NOMO-1 (cell line): ENCODE data around the gene MINAR1.

ENCODE experiments used
- DNase-seq, 2 experiments: peaks; one replicate each; lab custom pipeline; 2025; ENCODE audit not compliant: unreplicated experiment in 2 of 2; lab: John Stamatoyannopoulos, UW

MINAR1 gene

DNA sequence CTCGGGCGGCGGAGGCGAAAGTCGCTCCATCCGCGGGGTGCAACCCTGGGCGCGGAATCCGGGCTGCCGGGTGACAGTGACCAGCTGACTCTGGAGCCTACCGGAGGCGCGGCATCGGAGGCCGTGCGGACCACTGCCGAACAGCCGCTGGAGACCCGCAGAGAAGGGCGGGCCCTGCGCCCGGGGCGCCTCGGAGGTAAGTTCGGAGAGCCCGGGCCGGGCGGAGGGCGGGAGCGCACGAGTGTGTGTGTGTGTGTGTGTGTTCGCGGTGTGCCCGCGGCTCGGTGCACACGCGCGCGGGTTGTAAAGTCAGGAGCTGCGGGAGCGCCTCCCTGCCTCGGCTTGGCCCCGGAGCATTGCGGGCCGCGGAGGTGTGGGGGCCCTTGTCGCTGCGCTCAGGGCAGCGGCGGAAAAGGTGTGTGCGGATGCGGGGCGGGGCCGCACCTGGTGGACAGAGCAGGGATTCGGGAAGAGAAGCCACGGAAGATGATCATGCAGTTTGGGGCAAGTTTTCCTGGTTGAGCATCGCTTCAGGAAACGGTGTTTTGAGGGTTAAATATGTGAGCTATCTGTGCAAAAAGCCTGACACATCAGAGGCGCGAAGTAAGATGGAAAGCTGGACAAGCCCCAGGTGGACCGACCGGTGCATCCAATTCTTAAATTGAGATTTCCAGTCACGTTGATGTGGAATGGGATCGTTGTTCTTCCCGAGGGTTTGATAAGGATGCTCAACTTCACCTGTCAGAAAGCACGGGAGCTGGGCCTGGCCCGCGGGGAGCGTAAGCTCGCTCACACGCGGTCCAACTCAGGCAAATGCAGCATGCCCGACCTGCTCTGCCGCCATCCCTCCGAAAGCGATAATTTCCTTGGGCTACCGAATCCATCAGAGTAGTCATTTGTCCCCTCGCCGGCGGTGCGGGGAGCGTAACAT is 474 bp downstream of the MINAR1 start:
- no peak for DNase-seq

DNA sequence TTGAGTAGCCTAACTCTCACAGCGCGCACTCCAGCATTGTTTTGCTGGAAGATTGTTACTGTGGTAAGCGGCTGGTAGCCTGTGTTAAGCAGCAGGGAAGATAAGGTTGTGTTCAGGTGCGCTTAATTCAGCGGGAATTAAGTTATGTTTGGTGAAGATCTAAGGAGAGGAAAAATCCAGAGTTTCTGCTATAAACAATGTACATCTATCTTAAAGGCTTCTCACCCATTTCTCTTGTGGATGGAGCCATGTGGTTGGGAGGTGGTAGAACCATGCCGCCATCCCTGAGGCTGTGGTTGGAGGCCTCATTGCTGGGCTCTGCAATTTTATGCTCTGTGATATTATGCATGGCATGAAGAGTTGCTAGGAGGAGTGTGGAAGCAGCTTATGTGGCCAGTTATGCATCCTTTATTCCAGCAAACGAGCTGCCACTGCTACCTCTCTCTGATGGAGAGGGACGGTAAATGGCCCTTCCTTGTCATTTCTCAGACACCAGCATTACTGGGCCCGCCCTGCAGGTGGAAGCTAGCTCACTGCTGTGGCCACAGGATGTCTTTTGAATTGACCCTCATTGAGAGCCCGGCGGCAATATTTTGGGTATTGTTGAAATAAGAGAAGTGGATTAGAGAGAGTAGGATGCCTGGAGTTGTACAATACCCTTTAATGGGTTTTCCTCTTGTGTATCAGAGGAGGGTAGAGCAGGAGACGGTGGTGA is 1.3 kb downstream of the MINAR1 start:
- DNase-seq = no peak

GRCh38 chr15:79434361-79434760 is 2.2 kb downstream of the MINAR1 start:
- no peak for DNase-seq

DNA sequence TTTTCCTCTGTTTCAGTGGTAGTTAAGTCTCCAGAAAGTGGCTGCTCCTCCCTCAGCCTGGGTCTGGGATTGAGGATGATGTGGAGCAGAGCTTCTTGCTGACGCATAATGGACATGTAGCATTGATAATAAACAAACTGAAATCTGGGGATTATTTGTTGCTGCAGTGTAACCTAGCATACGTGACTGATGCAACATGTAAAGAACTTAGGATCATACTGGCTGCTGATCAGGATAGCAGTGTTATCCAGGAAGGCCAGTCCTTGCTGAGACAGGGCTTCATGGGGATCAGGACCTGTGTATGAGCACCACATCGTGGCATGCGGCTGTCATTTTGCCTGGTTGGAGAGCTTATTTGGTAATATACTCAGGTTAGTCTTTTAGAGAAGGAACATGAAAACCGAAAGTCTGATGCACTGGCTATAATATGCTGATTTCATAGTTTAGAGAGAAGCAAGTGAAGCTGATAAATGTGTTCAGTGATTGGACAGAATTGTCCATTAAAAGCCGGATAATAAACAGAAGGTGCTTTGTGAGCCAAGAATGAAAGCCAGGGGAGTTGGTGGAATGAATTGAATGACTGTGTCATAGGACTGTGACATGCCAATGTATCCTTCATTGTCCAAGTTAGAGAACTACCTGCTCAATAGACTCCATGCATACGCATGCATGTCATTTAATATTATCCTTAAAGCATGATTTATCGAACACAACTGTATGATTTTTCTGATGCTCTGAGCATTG is 4.1 kb downstream of the MINAR1 start:
- no peak for DNase-seq

DNA sequence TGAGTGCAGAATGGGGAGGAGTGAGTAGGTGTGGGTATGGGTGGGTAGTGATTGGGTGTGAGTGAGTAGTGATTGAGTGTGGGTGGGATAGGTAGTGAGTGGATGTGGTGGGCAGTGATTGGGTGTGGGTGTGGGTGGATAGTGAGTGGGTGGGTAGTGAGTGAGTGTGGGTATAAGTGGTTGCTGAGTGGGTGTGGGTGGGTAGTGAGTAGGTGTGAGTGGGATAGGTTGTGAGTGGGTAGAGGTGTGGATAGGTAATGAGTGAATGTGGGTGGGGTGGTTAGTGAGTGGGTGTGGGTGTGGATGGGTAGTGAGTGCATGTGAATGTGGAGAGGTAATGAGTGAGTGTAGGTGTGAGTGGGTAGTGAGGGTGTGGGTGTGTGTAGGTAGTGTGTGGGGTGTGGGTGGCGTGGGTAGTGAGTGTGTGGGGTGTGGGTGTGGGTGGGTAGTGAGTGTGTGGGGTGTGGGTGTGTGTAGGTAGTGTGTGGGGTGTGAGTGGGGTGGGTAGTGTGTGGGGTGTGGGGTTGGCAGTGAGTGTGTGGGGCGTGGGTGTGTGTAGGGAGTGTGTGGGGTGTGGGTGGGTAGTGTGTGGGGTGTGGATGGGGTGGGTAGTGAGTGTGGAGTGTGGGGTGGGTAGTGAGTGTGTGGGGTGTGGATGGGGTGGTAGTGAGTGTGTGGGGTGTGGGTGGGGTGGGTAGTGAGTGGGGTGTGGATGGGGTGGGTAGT is 5.3 kb downstream of the MINAR1 start:
- no peak for DNase-seq

- DNase-seq = no peak
These were observed 7.1 kb downstream of the MINAR1 start for GRCh38 chr15:79439236-79439635.

- DNase-seq = no peak
These were observed 8.3 kb downstream of the MINAR1 start for GRCh38 chr15:79440355-79440908.

- no peak for DNase-seq
These were observed 10.8 kb downstream of the MINAR1 start for GRCh38 chr15:79442911-79443310.

DNA sequence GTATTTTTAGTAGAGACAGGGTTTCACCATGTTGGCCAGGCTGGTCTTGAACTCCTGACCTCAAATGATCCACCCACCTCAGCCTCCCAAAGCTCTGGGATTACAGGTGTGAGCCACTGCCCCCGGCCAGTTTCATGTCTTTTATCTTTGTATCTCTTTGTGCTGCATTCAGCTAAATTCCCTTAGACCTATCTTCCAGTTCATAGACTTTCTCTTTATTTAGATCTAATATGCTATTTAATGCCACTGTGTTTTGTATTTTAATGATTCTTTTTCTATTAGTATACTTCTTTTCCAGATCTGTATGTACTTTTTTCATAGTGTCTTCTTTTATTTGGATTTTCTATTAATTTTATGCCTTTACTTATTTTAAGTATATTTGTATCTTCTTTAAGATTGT is 14.9 kb downstream of the MINAR1 start:
- no peak for DNase-seq

DNA sequence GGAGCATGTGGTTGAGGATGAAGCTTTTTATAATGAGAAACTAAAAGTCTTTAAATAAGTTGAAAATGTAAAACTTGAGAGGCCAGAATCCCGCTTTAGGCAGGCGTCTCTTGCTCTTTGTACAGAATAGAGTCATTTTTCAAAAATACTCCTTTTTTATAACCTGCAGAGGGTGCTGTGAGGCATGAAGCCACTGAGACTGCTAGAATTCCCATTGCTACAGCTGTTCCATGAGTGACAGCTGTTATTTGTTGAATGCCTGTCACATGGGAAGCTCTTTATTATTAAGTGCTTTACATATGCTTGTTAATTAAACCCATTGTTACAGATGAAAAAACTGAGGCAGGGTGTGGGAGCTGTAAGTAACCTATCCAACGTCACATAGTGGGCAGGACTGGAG is 18.5 kb downstream of the MINAR1 start:
- no peak for DNase-seq

DNA sequence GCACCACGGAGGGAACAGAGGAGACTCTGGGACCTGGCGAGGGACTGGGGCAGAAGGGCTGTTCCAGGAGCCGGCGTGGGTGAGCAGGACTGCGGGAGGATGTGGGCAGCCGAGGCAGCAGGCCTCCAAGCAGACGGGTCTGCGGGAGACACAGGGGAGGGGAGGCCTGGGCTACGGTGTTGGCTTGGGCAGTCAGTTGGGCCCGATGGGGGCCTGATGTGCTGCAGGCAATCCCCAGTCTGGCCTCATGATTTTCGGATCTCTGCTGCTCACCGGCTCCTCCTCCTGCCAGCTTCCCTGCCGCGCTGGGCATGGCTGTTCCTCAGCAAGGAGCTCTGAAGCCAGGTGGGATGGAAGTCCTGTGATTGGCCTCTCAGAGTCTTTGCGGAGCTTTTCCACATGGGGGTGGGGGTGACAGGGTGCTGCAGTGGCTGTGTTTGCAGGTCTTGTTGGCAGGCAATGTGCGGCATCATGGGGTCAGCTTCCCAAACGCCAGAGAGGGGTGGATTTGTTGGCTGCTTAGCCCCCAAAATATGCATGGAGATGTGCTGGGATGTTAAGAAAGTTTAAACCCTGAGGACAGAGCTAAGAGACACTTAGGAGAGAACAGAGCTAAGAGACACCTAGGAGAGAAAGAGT is 19.3 kb downstream of the MINAR1 start:
- no peak for DNase-seq

- no peak for DNase-seq
These were observed 20.3 kb downstream of the MINAR1 start for GRCh38 chr15:79452244-79453051.

DNA sequence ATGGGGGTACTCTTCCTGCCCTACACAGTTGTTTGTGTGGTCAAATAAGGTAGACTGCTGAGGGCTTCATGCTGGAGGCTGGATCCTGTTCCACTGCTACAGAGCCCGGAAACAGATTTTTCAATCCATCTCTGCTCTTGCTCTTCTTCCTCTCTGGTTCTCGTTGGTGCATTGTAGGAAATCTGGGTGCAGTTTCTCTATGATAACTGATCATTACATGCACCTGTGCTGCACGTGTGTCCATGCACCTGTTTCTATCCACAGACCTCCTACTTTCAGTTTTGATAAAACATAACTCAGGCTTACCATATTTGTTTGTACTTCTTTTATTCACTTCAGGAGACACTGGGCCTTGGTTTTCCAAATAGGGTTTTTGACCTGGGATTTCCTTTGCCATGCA is 21.3 kb downstream of the MINAR1 start:
- DNase-seq = no peak

DNA sequence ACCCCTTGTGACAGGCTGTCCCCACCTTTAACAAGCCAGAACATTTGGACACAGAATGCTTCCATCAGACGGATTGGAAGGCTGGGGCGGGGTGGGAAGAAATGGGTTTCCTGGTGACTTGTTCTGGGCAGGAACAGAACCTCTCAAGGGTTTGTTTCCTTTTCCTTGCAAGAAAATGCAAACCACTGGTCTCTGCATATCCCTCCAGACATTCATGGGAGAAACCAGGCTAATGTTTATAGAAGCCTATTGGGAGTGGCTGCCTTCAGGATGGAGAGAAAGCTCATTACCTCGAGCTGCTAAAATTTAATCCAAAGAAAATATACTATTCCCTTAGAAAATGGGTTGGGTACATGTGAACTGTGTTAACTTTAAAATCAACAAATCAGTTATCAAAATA is 21.9 kb downstream of the MINAR1 start:
- DNase-seq = no peak

DNA sequence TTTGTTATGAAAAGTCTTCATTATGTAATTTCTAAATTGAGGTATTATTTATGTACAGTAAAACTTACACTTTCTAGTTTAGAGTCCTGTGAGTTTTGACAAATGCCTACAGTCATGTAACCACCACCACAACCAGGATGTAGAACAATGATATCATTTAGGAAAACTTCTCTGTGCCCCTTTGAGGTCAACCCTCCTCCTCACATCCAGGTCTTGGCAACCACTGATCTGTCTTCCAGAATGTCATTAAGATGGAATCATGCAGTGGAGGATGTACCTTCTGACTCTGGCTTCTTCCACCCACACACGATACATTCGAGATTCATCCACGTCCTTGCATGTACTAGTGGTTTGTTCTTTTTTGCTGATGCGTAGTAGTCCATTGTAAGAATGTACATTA is 23.2 kb downstream of the MINAR1 start:
- DNase-seq = no peak

GRCh38 chr15:79455943-79456342 is 23.8 kb downstream of the MINAR1 start:
- DNase-seq = no peak

DNA sequence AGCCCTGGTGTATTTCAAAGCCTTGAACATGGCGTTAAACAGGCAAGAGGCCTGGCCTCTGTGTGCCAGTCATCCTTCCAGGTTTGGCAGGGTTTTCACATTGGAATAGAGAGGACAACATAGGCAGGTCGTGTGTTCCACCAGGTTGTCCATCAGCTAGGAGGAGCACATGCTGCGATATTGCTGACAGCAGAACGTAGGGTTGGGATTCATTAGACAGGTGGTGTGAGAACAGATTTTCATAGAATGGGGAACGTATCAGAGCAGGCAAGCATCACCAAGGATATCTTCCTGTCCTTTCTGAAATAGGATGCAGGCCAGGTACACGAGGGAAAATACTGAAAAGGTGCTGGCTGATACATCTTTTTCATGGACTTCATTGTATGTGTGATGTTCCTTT is 26.4 kb downstream of the MINAR1 start:
- DNase-seq = no peak

DNA sequence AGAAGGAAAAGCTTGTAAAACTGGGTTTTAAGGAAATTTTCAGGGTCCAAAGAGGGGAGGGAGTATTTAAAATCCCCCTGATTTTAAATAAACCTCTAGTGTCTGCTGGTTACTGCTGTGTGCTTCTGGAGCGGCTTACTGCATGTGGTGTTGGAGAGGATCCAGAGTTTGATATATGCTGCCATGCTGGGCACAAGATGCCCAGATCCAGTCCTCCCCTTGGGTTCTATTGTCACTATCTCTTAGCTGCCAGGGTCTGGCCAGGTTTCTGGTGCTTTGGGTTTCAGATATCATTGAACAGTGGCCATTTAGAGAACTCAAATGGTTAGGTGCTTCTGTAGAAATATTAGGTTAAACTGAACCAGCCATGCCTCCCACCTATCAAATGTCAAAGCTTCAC is 27.5 kb downstream of the MINAR1 start:
- DNase-seq = no peak
